GM12878 (cell line): ENCODE results near the gene ACBD7. TPM values are rescaled to one million over a fixed set of nuclear protein-coding genes. Genes with fewer than 3 reads are reported as not detected.

ENCODE experiments used
- ATAC-seq: fragments of 200-7000 bp; cut with Tn5 transposase; 3 replicates; pipeline ENCODE4 v1.9.1; 2020; ENCODE audit warnings: mild to moderate bottlenecking, moderate library complexity
- BruUV-seq: library from RNA; stranded (reverse); fragments of 400-500 nt; replicated peaks from 2 replicates; lab custom pipeline; 2021; lab: Mats Ljungman, UMichigan
- CTCF ChIA-PET: fragments of 300-600 bp; sonication (Branson Sonifier 250); formaldehyde crosslinking; extraction: SDS; loops from one replicate; lab custom pipeline; 2021; ENCODE audit warnings: inconsistent platforms; lab: Yijun Ruan, JAX
- POLR2A ChIA-PET: fragments of 350-600 bp; formaldehyde crosslinking; extraction: SDS; loops from one replicate; lab custom pipeline; 2021; ENCODE audit warnings: inconsistent platforms; lab: Charles Lee
- RAD21 ChIA-PET: fragments of 300-600 bp; sonication (Branson Sonifier 250); formaldehyde crosslinking; loops from one replicate; lab custom pipeline; 2023; ENCODE audit warnings: antibody characterized with exemption; ENCODE audit not compliant: unreplicated experiment; lab: Charles Lee
- SMC1A ChIA-PET: fragments of 300-600 bp; sonication (Branson Sonifier 250); formaldehyde crosslinking; loops from one replicate; lab custom pipeline; 2023; ENCODE audit not compliant: unreplicated experiment, uncharacterized antibody; lab: Charles Lee
- DNase-seq: peaks from one replicate; pipeline ENCODE4 v3.0.0-alpha.2; 2011; ENCODE audit warnings: low read depth, low spot score
- FAIRE-seq: peaks from 3 replicates; lab custom pipeline; 2011; peaks lifted over from hg19 to GRCh38; lab: Jason Lieb, UNC
- H2AFZ ChIP-seq: 2 replicates; pipeline ENCODE4 v1.6.0; 2011; ENCODE audit warnings: low read depth, low read length, control low read depth; ENCODE audit not compliant: control insufficient read depth
- H3K27ac ChIP-seq: 2 replicates; pipeline ENCODE4 v1.5.1; 2011; ENCODE audit warnings: control low read depth; ENCODE audit not compliant: control insufficient read depth, insufficient read depth
- H3K27me3 ChIP-seq, 2 experiments: replicated peaks in 1 of 2; 2 replicates each; pipeline versions ENCODE4 v1.6.0 to v1.6.1; 2011; ENCODE audit warnings: low read length in 1 of 2; ENCODE audit not compliant: control insufficient read depth in 2 of 2, insufficient read depth in 2 of 2
- H3K36me3 ChIP-seq, 2 experiments: 2 replicates each; pipeline ENCODE4 v1.5.1; 2011; ENCODE audit warnings: low read length in 1 of 2; ENCODE audit not compliant: control insufficient read depth in 2 of 2, insufficient read depth in 2 of 2
- H3K4me1 ChIP-seq: 2 replicates; pipeline ENCODE4 v1.6.1; 2011; ENCODE audit warnings: mild to moderate bottlenecking, low read length, moderate library complexity, mixed read lengths; ENCODE audit not compliant: control insufficient read depth, insufficient read depth
- H3K4me2 ChIP-seq: 2 replicates; pipeline ENCODE4 v1.6.0; 2011; ENCODE audit warnings: control low read depth; ENCODE audit not compliant: control insufficient read depth, insufficient read depth
- H3K4me3 ChIP-seq: fragments of 200-600 bp; sonication (generic); 2 replicates; pipeline ENCODE4 v1.5.1; 2016
- H3K79me2 ChIP-seq: 2 replicates; pipeline ENCODE4 v1.6.0; 2011; ENCODE audit warnings: low read length; ENCODE audit not compliant: control insufficient read depth, insufficient read depth
- H3K9ac ChIP-seq: 2 replicates; pipeline ENCODE4 v1.8.0; 2011; ENCODE audit warnings: low read length, control low read depth, mixed read lengths; ENCODE audit not compliant: control insufficient read depth, insufficient read depth
- H3K9me3 ChIP-seq: replicated peaks from 3 replicates; pipeline ENCODE4 v1.5.1; 2011; ENCODE audit warnings: mild to moderate bottlenecking, low read length; ENCODE audit not compliant: control insufficient read depth, insufficient read depth
- H4K20me1 ChIP-seq: 2 replicates; pipeline ENCODE4 v1.6.0; 2011; ENCODE audit not compliant: control insufficient read depth, insufficient read depth
- BHLHE40 ChIP-seq, 2 experiments: fragments of 450-650 bp in 1 of 2; IDR thresholded peaks; 2 replicates each; pipeline ENCODE4 v1.6.1; 2011 to 2017; ENCODE audit warnings: low read depth in 2 of 2, borderline replicate concordance in 1 of 2, improper control_type of control experiment in 1 of 2, low read length in 1 of 2, mild to moderate bottlenecking in 1 of 2
- E2F8 ChIP-seq: fragments of 450-650 bp; IDR thresholded peaks from 2 replicates; pipeline ENCODE4 v1.6.1; 2018; ENCODE audit warnings: mild to moderate bottlenecking, low read depth, moderate library complexity; ENCODE audit not compliant: partially characterized antibody
- MEF2A ChIP-seq: IDR thresholded peaks from 2 replicates; pipeline ENCODE4 v1.6.1; 2011; ENCODE audit warnings: low read depth, mild to moderate bottlenecking, low read length, moderate library complexity; ENCODE audit not compliant: insufficient read depth
- NFIC ChIP-seq: IDR thresholded peaks from 2 replicates; pipeline ENCODE4 v1.6.1; 2012; ENCODE audit warnings: low read depth, mild to moderate bottlenecking, inconsistent platforms, low read length, moderate library complexity
- PRDM15 ChIP-seq: fragments of 450-650 bp; formaldehyde crosslinking; IDR thresholded peaks from 2 replicates; pipeline ENCODE4 v1.4.0; 2020; ENCODE audit warnings: mild to moderate bottlenecking, moderate library complexity
- RBBP5 ChIP-seq: fragments of 200-600 bp; sonication (generic); conservative IDR thresholded peaks from 2 replicates; pipeline ENCODE4 v1.6.1; 2016
- TAF1 ChIP-seq: IDR thresholded peaks from 2 replicates; pipeline ENCODE4 v1.6.1; 2011; ENCODE audit warnings: mild to moderate bottlenecking, low read depth, low read length, borderline replicate concordance
- TBL1XR1 ChIP-seq: IDR thresholded peaks from 2 replicates; pipeline ENCODE4 v1.6.1; 2012; ENCODE audit warnings: low read depth, low read length, improper control_type of control experiment
- ZBED1 ChIP-seq: IDR thresholded peaks from 2 replicates; pipeline ENCODE4 v1.6.1; 2016; ENCODE audit warnings: borderline replicate concordance
- ZNF217 ChIP-seq: fragments of 450-650 bp; IDR thresholded peaks from 2 replicates; pipeline ENCODE4 v1.6.1; 2017; ENCODE audit warnings: antibody characterized with exemption, mild to moderate bottlenecking
- WGBS: methylation state at CpG from one replicate; pipeline ENCODE4 v1.1.6; 2016; ENCODE audit warnings: low lambda C conversion rate; ENCODE audit not compliant: insufficient replicate concordance, insufficient coverage; ENCODE audit errors: missing lambda C conversion rate; 5-methylcytosine and 5-hydroxymethylcytosine counted together
- in situ Hi-C: fragments of 300-500 bp; cut with MboI; formaldehyde crosslinking; loops from 9 replicates; pipeline ENCODE4 v1.14.3; 2018; ENCODE audit warnings: mixed read lengths
- intact Hi-C: fragments of 100-400 bp; cut with micrococcal nuclease; formaldehyde crosslinking; loops from one replicate; pipeline ENCODE4 v1.14.2; 2022; ENCODE audit not compliant: unreplicated experiment
- polyA plus RNA-seq, 11 experiments: library from polyadenylated mRNA; depleted of rRNA in 4 of 11; unstranded in 6 of 11; stranded (reverse) in 5 of 11; fragments of >200 nt; fragmentation: Nextera tagmentation in 4 of 11; fragmentation: Illumina TruSeq in 1 of 11; extraction: Ambion mirVana in 4 of 11; extraction: Trizol in 1 of 11; gene quantifications; 1 replicate in 1 of 11; 2 replicates in 10 of 11; pipeline versions ENCODE4 v1.2.1 to v1.2.3, GENCODE V29; 2011 to 2016; ENCODE audit warnings: inconsistent platforms in 2 of 11, missing spikeins in 2 of 11, low read depth in 1 of 11
- total RNA-seq, 4 experiments: library from RNA; depleted of rRNA in 3 of 4; stranded (reverse); fragments of >200 nt in 3 of 4; fragmentation: Illumina TruSeq in 1 of 4; extraction: Trizol in 1 of 4; gene quantifications; 2 replicates each; pipeline versions ENCODE4 v1.2.1 to v1.2.3, GENCODE V29; 2013 to 2021

Gene ACBD7
- total and polyA plus RNA-seq, 10 of the 15 experiments (the other 5 are each of a cell fraction or from before 2014, with no cell fraction given) = 0.04 to 0.74 (median 0.36) TPM

- Histone ChIP-seq H3K9ac (no peak overlapping the region), H3K4me1 (no peaks in the 10 kb centered on the region), H4K20me1 (no peaks in the 10 kb centered on the region), H3K4me3 (no peak overlapping the region), H3K27ac (no peak overlapping the region), H3K27me3 (no peaks in the 10 kb centered on the region), H2AFZ (no peak overlapping the region), H3K79me2 (no peaks in the 10 kb centered on the region), H3K9me3 (no peaks in the 10 kb centered on the region; the same call in 2 of the 3 replicates), H3K36me3 (peaks cover 3 to 5% of the 10 kb centered on the region in 2 experiments; a peak in 3 of 4 replicates), H3K4me2 (no peak overlapping the region)
- intact Hi-C loops (no loop called here), in situ Hi-C loops (no loop called here)
- DNase-seq (no peak), FAIRE-seq (no peak), ATAC-seq (no peak)
- no TSS peak for BruUV-seq
- 82% methylated on average over 5 of the region's 5 CpGs for WGBS
- ChIA-PET RAD21 (no interaction called here), POLR2A (no interaction called here), SMC1A (interaction anchor here (0.7 to 1.4 kb wide), 2 partner anchors 8 to 12 kb away, joined by 4 to 5 read pairs; no protein-coding TSS in a partner anchor), CTCF (interaction anchor here (1.0 kb wide), 1 partner anchor 14 kb away, joined by 4 read pairs; no protein-coding TSS in a partner anchor)
- no peak for TF ChIP-seq PRDM15
- no peak for TF ChIP-seq NFIC
- TF ChIP-seq MEF2A = no peak
- no peak for TF ChIP-seq ZNF217
- no peak for TF ChIP-seq RBBP5
- TF ChIP-seq E2F8 = no peak
- no peak for TF ChIP-seq TAF1
- TF ChIP-seq BHLHE40 (IDR thresholded peaks at IDR 0.05; ENCODE audit: borderline replicate concordance in 1 of 2, low read depth in 2 of 2, low read length in 1 of 2) = no peak
- no peak for TF ChIP-seq ZBED1
- TF ChIP-seq TBL1XR1 = no peak
Measured at GRCh38 chr10:15131330-15131729, 42.8 kb upstream of the ACBD7 start.
